HuH-7.5 (cell line): Measurements from ENCODE around the gene DNAH17.
"Not testable (repeated sequence)": the region's sequence is repeated elsewhere in the genome, so short reads cannot be mapped to it uniquely, and the experiment has no call there.

Experiments
- DNase-seq: peaks from one replicate; pipeline ENCODE4 v3.0.0; 2011; ENCODE audit warnings: low spot score

The DNAH17 gene

DNA sequence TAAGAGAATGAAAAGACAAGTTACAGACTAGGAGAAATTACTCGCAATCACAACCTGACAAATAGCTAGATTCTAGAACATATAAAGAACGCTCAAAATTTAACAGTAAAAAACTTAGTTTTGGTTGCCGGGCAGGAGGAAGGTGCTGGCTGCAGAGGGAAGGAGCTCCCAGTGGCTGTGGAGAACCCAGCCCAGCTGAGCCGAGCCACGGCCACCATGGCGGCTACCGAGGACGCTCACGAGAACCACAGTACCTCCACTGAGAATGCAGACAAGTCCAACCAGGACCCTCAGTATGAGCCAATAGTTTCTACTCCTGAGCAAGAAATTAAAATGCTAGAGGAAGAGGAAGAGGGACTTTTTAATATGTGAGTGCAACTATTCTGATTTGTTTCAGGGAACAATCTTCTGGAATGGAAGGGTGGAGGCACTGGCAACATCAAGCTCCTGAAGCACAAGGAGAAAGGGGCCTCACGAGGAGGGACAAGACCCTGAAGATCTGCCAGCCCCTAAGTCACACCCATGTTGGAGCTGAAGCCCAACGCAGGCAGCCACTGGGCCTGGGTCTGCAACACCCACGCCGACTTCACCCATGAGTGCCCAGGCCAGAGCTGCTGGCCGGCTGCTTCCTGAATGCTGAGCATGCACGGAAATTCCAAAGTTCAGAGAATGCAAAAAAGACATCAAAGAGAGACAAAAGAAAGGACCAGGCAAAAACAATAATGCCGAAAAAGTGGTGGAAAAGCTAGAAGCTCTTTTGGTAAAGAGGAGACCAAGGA, 55.0 kb downstream of the DNAH17 start:
- no peak for DNase-seq

DNA sequence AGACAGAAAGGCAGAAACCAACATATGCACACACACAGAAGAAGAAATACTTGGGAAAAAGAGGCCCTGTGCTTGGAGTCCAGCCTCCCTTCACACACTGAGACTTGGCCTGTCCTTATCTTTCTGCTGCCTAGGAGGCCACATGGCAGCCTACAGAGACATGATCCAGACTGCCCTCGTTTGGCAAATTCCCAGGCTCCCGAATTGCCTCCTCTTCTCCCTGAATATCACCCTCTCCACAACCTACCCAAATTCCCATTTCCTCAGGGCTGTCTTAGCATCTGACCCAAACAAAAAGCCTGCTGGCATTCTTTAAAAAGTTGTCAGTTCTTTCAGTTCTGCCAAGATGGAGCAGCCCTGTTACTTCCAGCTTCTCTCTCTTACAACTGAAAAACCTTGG, 59.8 kb downstream of the DNAH17 start:
- DNase-seq: no peak

DNA sequence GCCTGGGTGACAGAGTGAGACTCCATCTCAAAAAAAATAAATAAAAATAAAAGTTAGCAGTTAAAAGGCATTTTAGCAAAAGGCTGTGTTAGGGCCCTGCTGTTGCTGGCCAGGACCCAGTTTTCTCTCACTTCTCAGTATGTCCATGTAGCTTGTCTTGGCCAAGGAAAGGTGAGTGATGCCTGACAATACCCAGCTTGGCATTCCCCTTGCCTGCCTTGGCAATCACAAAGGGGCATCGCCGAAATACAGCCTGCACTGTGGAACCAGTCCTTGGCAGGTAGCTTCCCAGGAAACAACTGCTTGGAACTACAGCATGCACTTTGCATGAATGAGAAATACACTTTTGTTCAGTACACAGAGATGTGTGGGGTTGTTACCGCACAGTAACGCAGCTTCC, 61.7 kb downstream of the DNAH17 start:
- no peak for DNase-seq

DNA sequence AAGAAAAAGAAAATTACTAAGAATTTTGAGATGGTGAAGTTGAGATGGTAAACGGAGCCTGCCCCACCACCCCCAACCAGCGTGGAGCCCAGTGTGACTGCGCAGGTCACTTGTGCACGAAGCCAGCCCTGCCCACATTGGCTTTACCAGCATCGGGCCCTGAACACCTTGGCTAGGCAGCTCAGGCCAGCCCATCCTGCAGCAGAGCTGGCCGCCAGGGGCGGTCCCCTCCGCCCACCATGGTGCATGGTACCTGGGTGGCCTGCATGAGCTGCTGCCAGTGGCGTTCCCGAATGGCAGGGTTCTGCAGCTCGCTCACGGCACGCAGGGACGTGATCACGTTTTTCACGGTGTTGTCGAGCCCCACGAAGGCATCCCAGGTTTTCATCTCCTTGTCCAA, 62.7 kb downstream of the DNAH17 start:
- DNase-seq: no peak

DNA sequence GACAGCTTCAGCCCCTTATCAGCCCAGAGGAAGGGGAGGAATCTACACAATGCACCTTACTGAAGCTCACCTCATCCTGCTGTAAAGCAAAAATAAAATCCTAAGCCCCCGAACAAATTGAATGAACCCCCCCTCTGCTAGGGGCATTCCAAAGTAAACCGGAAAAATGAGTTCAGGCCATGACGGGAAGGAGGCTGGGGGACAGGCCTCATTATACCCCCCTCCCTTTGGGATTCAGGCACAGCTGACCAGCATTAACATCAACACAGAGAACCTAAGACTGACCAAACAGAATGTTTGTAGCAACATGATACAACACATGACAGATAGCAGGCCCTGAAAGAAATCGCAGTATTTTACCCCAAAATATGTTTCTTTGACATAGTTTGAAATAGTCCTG, 64.2 kb downstream of the DNAH17 start:
- DNase-seq: no peak

DNA sequence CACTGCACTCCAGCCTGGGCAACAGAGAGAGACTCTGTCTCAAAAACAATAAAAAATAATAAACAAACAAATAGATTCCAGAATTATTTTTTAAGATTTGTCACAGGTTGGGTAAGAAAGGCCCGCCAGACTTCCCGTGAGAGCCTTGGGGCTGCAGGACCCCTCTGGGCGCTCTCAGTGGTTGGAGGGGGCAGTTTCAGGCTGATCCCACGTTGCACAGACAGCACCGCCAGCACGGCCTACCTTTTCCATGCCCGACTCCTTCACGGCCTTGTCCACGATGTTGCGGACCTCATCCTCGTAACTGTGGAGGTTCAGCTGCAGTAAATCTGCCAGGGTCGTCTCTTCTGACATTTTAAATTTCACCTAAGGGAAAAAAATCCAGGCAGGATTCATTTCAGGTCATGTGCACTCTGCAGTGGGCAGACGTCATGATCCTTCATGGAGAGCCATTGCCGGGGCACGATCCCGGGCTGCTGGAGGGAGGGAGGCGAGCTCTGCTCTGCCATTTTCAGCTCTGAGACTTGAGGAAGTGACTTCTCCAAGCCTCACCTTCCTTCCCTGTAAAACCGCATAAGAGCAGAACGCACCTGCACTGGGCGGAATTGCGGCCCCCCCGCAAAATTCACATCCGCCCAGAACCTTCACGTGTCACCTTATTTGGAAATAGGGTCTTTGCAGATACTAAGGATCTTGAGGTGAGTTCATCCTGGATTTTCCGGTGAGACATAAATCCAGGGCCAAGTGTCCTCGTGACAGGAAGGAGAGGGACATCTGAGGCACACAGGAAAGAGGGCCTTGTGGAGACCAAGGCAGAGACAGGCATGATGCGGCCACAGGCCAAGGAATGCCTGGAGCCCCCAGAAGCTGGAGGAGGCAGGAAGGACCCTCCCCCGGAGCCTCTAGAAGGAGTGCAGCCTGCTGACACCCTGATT, 66.8 kb downstream of the DNAH17 start:
- no peak for DNase-seq

DNA sequence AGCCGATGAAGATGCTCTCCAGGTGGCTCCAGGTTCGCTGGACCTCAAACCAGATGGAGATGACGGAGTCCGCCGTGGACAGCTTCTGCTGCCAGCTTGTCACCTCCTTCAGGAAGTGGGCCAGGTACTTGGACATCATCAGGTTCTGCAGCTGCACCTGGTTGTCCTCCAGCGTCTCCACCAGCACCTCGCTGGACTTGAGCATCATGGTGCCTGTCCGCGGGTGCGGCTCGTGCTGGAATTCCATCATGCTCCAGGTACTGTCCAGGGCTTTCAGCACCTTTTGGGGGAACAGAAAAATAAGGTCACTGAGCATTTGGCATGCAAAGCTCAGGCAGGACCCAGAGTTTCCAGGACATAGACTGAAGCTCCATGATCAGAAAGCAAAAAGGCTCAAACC, 69.7 kb downstream of the DNAH17 start:
- DNase-seq: no peak

DNA sequence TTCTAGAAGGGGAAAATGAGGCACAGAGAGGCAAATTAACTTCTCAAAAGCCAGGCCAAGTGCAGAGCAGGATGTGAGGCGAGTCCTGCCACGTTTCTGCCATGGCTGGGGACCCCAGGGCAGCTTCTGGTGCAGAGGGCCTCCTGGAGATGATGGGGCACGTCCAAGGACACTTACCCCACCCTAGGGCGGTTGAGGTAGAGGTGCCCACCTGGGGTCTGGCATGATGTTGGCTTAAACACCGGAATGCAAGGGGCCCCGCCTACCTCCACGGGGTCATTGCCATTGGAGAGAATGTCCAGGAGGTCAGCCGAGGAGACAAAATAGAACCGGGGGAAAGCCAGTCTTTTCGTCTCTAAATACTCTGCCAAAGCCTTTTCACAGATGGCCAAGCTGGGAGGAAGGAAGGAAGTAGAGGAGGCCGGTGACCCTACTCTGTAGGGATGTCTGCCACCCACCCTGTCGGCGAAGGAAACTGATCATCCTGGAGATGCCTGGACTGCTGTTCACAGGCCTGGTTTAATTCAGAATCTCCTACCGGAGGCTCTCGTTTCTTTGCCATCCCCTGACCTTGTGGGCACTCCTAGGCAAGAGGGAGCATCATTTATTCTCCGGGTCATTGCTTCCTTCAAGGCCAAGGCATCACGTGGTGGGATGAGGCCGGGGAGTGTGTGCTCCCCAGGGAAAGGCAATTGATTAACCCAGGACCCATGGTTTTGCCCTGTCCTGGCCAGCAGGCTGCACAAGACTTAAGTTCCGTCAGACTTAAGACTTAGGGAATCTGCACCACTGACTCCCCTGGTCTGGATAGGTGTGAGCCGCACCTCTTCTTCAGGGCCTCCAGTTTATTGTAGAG, 70.5 kb downstream of the DNAH17 start:
- DNase-seq: no peak

DNA sequence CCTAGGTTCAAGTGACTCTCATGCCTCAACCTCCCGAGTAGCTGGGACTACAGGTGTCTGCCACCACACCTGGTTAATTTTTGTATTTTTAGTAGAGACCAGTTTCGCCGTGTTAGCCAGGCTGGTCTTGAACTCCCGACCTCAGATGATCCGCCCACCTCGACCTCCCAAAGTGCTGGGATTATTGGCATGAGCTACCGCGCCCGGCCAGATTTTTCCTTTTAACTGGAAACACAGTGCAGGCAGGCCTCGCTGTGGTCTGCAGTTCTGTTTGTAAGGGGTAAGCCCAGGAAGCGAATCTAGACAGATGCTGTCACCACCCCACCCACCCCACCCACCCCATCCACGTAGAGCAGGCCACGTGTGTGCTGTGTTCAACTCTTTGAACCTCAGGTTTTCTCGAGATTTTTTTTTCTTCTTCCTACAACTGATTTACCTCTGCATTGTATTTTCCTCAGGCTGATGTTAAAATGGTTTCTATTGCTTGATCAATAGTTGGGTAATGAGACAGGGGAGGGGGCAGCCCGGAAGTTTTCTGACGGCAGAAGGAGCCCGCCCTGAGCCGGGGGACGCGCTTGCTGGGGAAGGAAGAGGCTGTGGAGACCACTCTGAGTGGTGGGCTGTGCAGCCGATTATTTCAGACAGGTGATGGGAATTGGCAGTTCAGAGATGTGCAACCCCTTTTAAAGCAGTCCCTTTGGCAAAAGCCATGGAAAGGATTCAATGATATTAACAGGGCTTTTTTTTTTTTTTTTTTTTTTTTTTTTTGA, 72.9 kb downstream of the DNAH17 start:
- no peak for DNase-seq

DNA sequence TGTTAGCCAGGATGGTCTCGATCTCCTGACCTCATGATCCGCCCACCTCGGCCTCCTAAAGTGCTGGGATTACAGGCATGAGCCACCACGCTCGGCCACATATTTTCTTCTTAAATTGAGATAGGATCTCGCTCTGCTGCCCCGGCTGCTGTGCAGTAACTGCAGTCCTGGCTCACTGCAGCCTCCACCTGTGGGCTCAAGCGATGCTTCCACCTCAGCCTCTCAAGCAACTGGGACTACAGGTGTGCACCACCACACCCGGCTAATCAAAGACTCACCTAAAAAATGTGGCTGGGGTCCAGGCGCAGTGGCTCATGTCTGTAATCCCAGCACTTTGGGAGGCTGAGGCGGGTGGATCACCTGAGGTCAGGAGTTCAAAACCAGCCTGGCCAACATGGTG, 73.8 kb downstream of the DNAH17 start:
- DNase-seq: not testable (repeated sequence)

DNA sequence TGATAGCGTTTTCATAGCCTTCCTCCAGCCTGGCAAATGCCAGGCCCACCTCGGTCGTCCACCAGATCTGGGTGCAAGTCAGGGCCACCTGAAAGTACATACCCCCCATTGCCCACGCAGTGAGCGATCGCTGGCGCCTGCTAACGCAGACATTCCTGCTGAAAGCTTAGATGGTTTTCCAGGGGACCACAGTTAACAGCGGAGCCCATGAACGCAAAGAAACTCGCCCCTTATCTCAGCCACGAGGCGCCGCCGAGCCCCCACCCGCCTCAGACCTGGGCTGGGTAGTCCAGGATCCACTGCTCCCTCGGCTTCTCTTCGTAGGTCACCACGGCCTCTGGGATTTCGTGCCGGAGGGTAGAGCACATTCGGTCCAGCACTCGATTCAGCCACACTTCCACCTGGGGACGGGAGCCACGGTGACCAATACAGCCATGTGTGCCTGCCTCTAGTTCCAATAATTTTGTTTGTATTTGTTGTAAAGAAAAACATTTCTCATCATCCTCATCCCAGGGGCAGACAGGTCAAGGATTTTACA, 74.5 kb downstream of the DNAH17 start:
- no peak for DNase-seq

DNA sequence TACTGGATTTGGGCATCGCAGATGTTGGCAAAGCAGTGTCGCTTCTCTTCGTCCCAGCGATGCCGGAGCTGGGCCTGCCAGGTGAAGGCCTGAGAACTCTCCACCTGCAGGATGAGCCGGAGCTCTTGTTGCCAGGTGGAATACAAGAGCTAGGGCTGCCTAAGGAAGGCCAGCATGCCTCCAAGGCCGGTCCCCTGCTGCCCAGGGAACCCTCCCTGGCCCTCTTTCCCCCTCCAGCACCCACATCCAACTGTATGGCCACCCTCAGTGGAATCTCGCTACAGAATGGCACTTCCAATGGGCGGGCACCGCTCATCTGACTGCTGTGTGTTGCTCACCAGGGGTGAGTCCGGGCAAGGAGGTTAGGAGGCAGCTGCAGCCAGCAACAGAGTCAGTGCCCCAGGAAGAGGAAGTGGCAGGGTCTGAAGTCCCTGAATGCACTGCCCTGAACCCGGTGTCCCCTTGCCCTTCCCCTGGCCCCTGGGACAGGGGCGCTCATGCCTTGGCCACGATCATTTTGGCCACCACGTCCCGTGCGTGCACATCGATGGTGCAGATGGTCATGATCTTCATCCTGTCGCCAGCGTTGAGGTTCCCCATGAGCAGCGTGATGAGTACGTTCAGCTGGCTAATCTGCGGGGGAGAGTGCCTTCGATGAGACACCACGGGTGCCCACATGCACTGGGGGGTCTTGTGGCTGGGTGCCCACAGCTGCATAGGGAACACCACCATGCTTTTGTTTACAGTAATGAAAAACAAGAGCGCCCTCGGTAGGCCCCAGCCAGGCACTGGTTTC, 75.8 kb downstream of the DNAH17 start:
- no peak for DNase-seq

DNA sequence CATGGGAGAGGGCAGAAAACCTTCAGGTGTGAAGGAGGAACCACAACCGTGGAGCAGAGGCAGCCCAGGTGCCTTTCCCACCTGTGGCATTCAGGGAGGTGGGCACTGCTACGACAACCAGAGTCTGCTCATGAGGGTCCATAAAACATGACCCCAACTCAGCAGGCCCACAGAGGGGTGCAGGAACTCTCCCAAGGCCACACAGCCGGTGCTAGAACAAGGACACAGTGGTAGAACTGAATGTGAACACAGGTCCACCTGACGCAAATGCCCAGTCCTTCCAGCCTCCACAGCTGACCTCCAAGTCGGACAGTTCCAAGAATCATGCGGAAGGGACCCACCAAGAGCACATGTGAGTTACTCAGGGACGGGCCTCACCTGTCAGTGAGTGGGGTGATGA, 76.4 kb downstream of the DNAH17 start:
- DNase-seq: no peak

DNA sequence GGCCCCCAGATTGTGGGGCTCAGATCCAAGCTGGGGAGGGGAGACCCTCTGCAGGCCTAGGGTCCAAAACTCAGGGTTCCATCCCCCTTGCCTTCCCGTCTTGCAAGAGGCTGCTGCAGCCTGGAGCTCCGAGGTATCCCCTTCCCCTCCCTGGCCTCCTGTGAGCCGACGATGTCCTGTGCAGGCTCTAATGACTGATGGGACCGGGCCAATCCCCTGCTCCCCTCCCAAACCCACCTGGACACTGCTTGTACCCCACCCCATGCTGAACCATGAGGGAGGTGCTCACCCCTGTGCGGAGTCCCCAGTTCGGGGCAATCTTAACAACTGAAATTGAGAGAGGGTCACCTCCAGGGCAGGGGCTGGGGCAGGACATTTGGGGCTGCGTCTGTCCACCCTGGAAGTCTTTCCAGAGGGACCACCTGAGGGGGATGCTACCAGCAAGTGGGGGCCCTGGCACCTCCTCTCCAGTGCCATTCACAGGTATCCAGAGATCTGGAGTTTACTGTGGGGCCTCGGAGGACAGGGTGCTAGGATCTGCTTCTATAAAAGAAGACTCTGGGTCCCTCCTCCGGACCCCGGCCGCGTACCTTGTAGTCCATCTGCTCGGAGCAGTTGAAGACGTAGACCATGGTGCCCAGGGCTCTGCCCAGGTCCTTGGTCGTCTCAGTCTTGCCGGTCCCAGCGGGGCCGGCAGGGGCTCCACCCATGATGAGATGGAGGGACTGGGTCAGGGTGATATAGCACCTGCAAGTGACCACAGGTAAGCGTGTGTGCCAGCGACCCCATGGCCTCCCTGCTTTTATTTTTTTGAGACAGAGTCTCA, 77.3 kb downstream of the DNAH17 start:
- DNase-seq: no peak

DNA sequence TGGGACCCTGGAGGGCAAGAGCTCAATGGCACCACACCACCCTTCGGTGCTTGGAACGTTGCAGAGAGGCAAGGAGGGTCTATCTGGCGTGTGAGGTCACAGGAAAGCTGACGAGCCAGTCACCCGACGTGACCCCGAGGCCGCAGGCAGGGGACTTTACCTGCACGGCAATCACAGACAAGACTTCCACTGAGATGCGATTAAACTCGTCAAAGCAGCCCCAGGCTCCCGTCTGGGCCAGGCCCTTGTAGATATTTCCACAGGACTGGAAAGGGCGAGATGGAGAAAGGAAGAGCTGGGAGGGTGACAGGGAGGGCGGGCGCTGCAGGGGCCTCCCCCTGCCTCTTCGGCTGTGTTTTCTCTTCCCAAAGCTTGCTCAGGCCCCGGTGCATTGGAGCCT, 78.3 kb downstream of the DNAH17 start:
- no peak for DNase-seq

DNA sequence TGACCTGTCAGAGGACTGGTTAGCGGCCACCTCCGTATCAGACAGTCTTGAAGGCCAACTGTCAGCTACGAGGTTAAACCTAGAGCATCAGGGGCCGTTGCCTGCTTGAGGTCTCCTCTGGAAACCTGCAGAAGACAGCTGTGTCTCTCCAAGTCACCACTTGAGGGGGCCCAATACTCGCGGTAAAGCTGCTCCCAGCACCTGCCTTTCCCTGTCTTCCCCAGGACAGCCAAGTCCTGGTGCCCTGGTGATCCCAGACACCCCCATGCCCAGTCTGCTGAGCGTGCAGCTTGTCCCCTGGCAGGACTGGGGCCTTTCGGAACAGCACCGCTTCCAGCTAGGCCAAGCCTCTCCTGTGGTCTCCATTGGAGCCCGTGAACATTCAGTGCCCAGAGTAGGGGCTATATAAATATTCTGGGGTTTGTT, 80.1 kb downstream of the DNAH17 start:
- DNase-seq: peak; percentile 90

DNA sequence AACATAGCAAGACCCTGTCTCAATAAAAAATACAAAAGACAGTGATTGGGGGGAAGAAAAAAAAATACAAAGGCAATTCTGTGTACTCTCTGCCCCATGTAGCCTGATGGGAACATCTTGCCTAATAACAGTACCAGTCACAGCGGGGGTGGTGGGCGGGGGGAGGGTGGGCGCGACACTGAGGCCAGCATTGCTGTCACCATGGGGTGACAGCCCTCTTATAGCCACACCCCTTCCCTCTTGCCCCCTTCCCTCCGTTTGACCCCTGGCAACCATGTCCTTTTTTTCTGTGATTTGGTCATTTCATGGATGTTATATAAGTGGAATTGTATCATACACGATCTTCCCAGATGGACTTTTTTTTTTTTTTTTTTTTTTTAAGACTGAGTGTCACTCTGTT, 80.9 kb downstream of the DNAH17 start:
- no peak for DNase-seq

DNA sequence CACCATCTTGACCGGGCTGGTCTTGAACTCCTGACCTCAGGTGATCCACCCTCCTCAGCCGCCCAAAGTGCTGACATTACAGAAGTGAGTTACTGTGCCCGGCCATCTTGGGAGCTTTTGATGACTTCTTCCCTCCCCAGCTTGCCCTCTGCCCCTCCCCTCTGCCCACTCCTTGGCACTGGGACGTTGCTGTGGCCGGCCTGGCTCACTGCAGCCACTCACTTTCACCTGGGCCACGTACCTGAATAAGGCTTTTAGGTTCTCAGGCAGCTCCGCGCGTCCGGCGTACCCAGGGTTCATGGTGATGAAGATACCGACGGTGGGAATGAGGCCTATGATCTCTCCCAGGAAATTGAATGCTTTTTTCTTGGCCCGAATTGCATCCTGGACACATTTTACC, 81.6 kb downstream of the DNAH17 start:
- DNase-seq: no peak

DNA sequence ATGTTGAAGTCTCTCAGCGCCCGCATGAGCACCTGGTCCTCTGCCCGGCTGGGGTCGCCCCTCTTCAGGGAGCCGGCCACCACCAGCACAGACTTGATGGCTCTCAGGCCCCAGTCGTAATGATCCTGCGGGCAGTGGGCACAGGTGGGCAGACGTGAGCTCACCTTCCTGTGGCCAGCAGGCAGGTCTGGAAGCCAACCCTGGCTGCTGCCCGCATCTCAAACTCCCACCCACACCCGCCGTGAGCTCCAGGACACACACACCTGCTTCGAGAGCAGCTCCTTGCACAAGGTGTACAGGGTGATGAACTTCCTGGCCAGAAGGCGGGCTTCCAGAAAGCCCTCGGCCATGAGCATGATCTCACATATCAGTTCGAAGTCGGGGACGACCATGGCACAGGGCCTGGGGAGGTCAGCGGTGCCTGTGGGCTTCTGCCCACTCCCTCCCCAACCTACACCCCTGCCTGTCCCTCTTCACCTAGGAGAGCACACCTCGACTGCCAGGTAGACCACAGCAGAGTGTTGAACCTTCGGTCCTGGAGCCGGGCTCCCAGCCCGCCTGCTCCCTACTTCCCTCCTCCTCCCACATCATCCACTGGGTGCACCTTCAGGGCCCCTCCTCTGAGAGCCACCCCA, 82.4 kb downstream of the DNAH17 start:
- DNase-seq: no peak
